ENCODE data around the gene FBXW11. TPM values are rescaled to one million over a fixed set of nuclear protein-coding genes. Genes with fewer than 3 reads are reported as not detected.

FBXW11 gene
- total and polyA plus RNA-seq, 2 of the 8 experiments (the other 6 are each of a cell fraction or from before 2014, with no cell fraction given), result 45.0 to 75.6 TPM

GRCh38 chr5:171937351-171937750 is 69.1 kb downstream of the FBXW11 start:
- Histone ChIP-seq H3K4me1 (replicated peaks in 1 of 4; ENCODE audit: control insufficient read depth in 3 of 4, insufficient read depth in 4 of 4, low read length in 3 of 4) (peaks cover 0 to 3% (median 0%) of the 10 kb centered on the region in 4 experiments; a peak in 1 of 7 replicates), H2AFZ (ENCODE audit: low read length) (no peak overlapping the region), H3K27ac (ENCODE audit: low read depth, low read length) (no peak overlapping the region), H3K4ac (replicated peaks; ENCODE audit: insufficient read length, low read depth, low read length) (no peak overlapping the region), H2BK20ac (ENCODE audit: low read length) (no peak overlapping the region), H4K20me1 (replicated peaks in 1 of 2; ENCODE audit: control insufficient read depth in 1 of 2, insufficient read depth in 2 of 2, low read length in 2 of 2) (peaks cover 4 to 5% of the 10 kb centered on the region in 2 experiments), H3K79me2 (ENCODE audit: control insufficient read depth in 1 of 2, insufficient read depth in 2 of 2, low read length in 2 of 2) (peaks cover 4 to 92% of the 10 kb centered on the region in 2 experiments; a peak in 3 of 4 replicates), H4K91ac (replicated peaks; ENCODE audit: insufficient read length, low read length) (no peak overlapping the region), H3K23me2 (ENCODE audit: low read depth, low read length) (no peaks in the 10 kb centered on the region), H2BK15ac (ENCODE audit: low read length) (no peak overlapping the region), H3K4me3 (ENCODE audit: extremely low read depth in 1 of 4, insufficient read depth in 2 of 4, low read depth in 3 of 4, low read length in 4 of 4) (no peak overlapping the region), H3K9ac (replicated peaks in 1 of 4; ENCODE audit: extremely low read depth in 1 of 4, low read depth in 3 of 4, low read length in 3 of 4) (no peak overlapping the region), H2AK5ac (ENCODE audit: low read depth, low read length) (no peak overlapping the region), H3K23ac (ENCODE audit: insufficient read length) (no peak overlapping the region), H3K79me1 (ENCODE audit: low read depth, low read length) (peaks cover 3% of the 10 kb centered on the region), H4K8ac (ENCODE audit: extremely low read depth, insufficient read depth, low read length) (no peak overlapping the region), H3K18ac (ENCODE audit: extremely low read depth, low read length) (no peak overlapping the region), H3K56ac (replicated peaks; ENCODE audit: insufficient read length, low read depth, low read length) (no peak overlapping the region), H4K5ac (ENCODE audit: insufficient read length, low read depth, low read length) (no peak overlapping the region), H3K36me3 (ENCODE audit: control insufficient read depth in 2 of 4, insufficient read depth in 4 of 4, low read length in 3 of 4) (no peaks in the 10 kb centered on the region; a peak in 1 of 8 replicates), H2BK5ac (ENCODE audit: low read depth, low read length) (no peak overlapping the region), H3K9me3 (ENCODE audit: insufficient read depth in 2 of 2, low read depth in 1 of 2, low read length in 1 of 2) (no peaks in the 10 kb centered on the region; a peak in 1 of 4 replicates), H2BK120ac (replicated peaks; ENCODE audit: low read depth, low read length) (no peak overlapping the region), H3K4me2 (ENCODE audit: insufficient read depth in 1 of 2, low read depth in 2 of 2, low read length in 2 of 2) (no peak overlapping the region), H2BK12ac (ENCODE audit: low read depth, low read length) (no peak overlapping the region), H3K27me3 (replicated peaks in 1 of 4; ENCODE audit: control insufficient read depth in 3 of 4, extremely low read depth in 1 of 4, insufficient read depth in 3 of 4, low read length in 3 of 4) (no peaks in the 10 kb centered on the region), H3K14ac (ENCODE audit: insufficient read length) (no peak overlapping the region)
- WGBS, 2 experiments (ENCODE audit: extremely low coverage in 1 of 2, insufficient coverage in 1 of 2, insufficient read length in 1 of 2, insufficient replicate concordance in 2 of 2, low coverage in 1 of 2, low lambda C conversion rate in 2 of 2, missing lambda C conversion rate in 1 of 2), result 90% methylated on average over 4 of the region's 4 CpGs; no CpG with 5 or more reads in 1 of the 2 experiments
- FAIRE-seq (no peak), DNase-seq (ENCODE audit: low read depth in 1 of 2, low spot score in 2 of 2) (no peak)
- ChIA-PET CTCF (ENCODE audit: partially characterized antibody) (interaction anchor here (0.7 to 1.5 kb wide), 5 partner anchors 9 to 103 kb away, joined by 3 to 5 read pairs (median 4); no protein-coding TSS in a partner anchor), POLR2A (ENCODE audit: partially characterized antibody) (interaction anchor here (0.9 to 1.6 kb wide), 3 partner anchors 16 to 69 kb away, joined by 3 to 5 read pairs (median 4); partner anchors contain the start of gene FBXW11)
- TF ChIP-seq CEBPB (IDR thresholded peaks at IDR 0.05; ENCODE audit: low read depth, low read length), result no peak
- TF ChIP-seq POLR2AphosphoS5 (IDR thresholded peaks at IDR 0.05; ENCODE audit: low read depth, low read length), result no peak
- TF ChIP-seq RNF2 (IDR thresholded peaks at IDR 0.05; ENCODE audit: borderline replicate concordance, low read depth, low read length, missing control alignments, poor library complexity, severe bottlenecking), result no peak
- no peak for TF ChIP-seq TEAD4 (IDR thresholded peaks at IDR 0.05; ENCODE audit: low read depth, low read length)
- TF ChIP-seq GTF2F1 (IDR thresholded peaks at IDR 0.05; ENCODE audit: borderline replicate concordance, low read depth, low read length), result no peak
- TF ChIP-seq CBX8 (IDR thresholded peaks at IDR 0.05; ENCODE audit: borderline replicate concordance, low read depth, low read length), result no peak
- TF ChIP-seq ASH2L (IDR thresholded peaks at IDR 0.05; ENCODE audit: low read length), result no peak
- no peak for TF ChIP-seq POU5F1 (IDR thresholded peaks at IDR 0.05; ENCODE audit: low read depth, low read length)
- TF ChIP-seq, protein P1, sequence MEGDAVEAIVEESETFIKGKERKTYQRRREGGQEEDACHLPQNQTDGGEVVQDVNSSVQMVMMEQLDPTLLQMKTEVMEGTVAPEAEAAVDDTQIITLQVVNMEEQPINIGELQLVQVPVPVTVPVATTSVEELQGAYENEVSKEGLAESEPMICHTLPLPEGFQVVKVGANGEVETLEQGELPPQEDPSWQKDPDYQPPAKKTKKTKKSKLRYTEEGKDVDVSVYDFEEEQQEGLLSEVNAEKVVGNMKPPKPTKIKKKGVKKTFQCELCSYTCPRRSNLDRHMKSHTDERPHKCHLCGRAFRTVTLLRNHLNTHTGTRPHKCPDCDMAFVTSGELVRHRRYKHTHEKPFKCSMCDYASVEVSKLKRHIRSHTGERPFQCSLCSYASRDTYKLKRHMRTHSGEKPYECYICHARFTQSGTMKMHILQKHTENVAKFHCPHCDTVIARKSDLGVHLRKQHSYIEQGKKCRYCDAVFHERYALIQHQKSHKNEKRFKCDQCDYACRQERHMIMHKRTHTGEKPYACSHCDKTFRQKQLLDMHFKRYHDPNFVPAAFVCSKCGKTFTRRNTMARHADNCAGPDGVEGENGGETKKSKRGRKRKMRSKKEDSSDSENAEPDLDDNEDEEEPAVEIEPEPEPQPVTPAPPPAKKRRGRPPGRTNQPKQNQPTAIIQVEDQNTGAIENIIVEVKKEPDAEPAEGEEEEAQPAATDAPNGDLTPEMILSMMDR (IDR thresholded peaks at IDR 0.05; ENCODE audit: control extremely low read depth in 1 of 3, insufficient read depth in 1 of 3, low read depth in 1 of 3, low read length in 3 of 3), result no peak
- no peak for TF ChIP-seq KDM5A (IDR thresholded peaks at IDR 0.05; ENCODE audit: low read length)
- no peak for TF ChIP-seq KDM1A (IDR thresholded peaks at IDR 0.05; ENCODE audit: borderline replicate concordance, low read length)

Measured in H1 (cell line).